Prostate gland (tissue), 2 donors: Measurements from ENCODE around the gene CTXN2. TPM values are rescaled to one million over a fixed set of nuclear protein-coding genes. Genes with fewer than 3 reads are reported as not detected.

Experiments
- DNase-seq: peaks from one replicate; pipeline ENCODE4 v3.0.0-alpha.2; 2019; ENCODE audit warnings: low spot score
- H3K27ac ChIP-seq, 2 donors: fragments of 200-600 bp; sonication (generic); 2 replicates each; pipeline ENCODE4 v1.5.1; 2017 to 2019
- H3K27me3 ChIP-seq: fragments of 200-600 bp; sonication (generic); replicated peaks from 2 replicates; pipeline ENCODE4 v1.5.1; 2019; ENCODE audit not compliant: insufficient read depth
- H3K36me3 ChIP-seq, 2 donors: fragments of 200-600 bp; sonication (generic); 1 replicate in 1 of 2; 2 replicates in 1 of 2; pipeline versions ENCODE4 v1.5.1 to v1.8.1; 2017 to 2019
- H3K4me1 ChIP-seq: fragments of 200-600 bp; sonication (generic); replicated peaks from 2 replicates; pipeline ENCODE4 v1.5.1; 2019
- H3K4me3 ChIP-seq, 2 donors: fragments of 200-600 bp; sonication (generic); 2 replicates each; pipeline ENCODE4 v1.5.1; 2017 to 2019
- H3K9me3 ChIP-seq: fragments of 200-600 bp; sonication (generic); 2 replicates; pipeline ENCODE4 v1.5.1; 2017
- CTCF ChIP-seq, 4 experiments: fragments of 200-600 bp in 2 of 4; fragments of 450-650 bp in 2 of 4; sonication (generic) in 2 of 4; IDR thresholded peaks; 1 replicate in 3 of 4; 2 replicates in 1 of 4; pipeline ENCODE4 v1.5.1; 2016 to 2019; ENCODE audit warnings: antibody characterized with exemption in 4 of 4, mild to moderate bottlenecking in 2 of 4, moderate library complexity in 2 of 4
- POLR2A ChIP-seq: fragments of 450-650 bp; IDR thresholded peaks from one replicate; pipeline ENCODE4 v1.6.1; 2016; ENCODE audit warnings: antibody characterized with exemption, mild to moderate bottlenecking
- POLR2AphosphoS5 ChIP-seq: sonication (generic); formaldehyde crosslinking; IDR thresholded peaks from one replicate; pipeline ENCODE4 v1.6.1; 2017; ENCODE audit warnings: antibody characterized with exemption
- WGBS: methylation state at CpG from one replicate; pipeline ENCODE4 v1.1.5; 2018; 5-methylcytosine and 5-hydroxymethylcytosine counted together
- intact Hi-C: fragments of 100-400 bp; cut with DNase I; formaldehyde crosslinking; loops from one replicate; pipeline ENCODE4 v1.14.2; 2022
- total RNA-seq, 2 donors: library from RNA; depleted of rRNA; stranded (reverse); fragments of >200 nt; gene quantifications; one replicate each; pipeline ENCODE4 v1.1.0, GENCODE V29; 2016

Gene CTXN2
- not detected for total RNA-seq

GRCh38 chr15:48191574-48192225 lies at the start of gene CTXN2:
CTXN2 (plus strand) TSS chr15:48191665; CDS start chr15:48201301, 9,636 bp downstream.
- no peak for TF ChIP-seq POLR2AphosphoS5
- no peak for TF ChIP-seq CTCF (IDR thresholded peaks at IDR 0.05)
- TF ChIP-seq POLR2A: no peak
- H3K36me3 ChIP-seq: no peaks in the 10 kb centered on the region
- no peak for DNase-seq
- intact Hi-C loops: no loop called here
- H3K27me3 ChIP-seq: no peaks in the 10 kb centered on the region
- no peak within 1 kb of the TSS for H3K4me3 ChIP-seq
- no peaks in the 10 kb centered on the region for H3K9me3 ChIP-seq
- no peak within 1 kb of the TSS for H3K27ac ChIP-seq
- 6% methylated on average over 31 of the region's 31 CpGs for WGBS
- H3K4me1 ChIP-seq: no peaks in the 10 kb centered on the region

- Histone ChIP-seq H3K9me3 (no peaks in the 10 kb centered on the region), H3K27me3 (no peaks in the 10 kb centered on the region), H3K36me3 (no peaks in the 10 kb centered on the region), H3K4me3 (no peak overlapping the region), H3K27ac (no peak overlapping the region), H3K4me1 (no peaks in the 10 kb centered on the region)
- WGBS: 81% methylated on average over 1 of the region's 1 CpG
- TF ChIP-seq POLR2A: no peak
- no peak for TF ChIP-seq POLR2AphosphoS5
- DNase-seq: no peak
- intact Hi-C loops: no loop called here
Observed at GRCh38 chr15:48143856-48144255, 47.6 kb upstream of the CTXN2 start.

GRCh38 chr15:48144889-48145288 lies 46.6 kb upstream of the CTXN2 start:
- intact Hi-C loops: no loop called here
- H3K27ac ChIP-seq: no peak overlapping the region
- no peaks in the 10 kb centered on the region for H3K4me1 ChIP-seq
- DNase-seq: no peak
- no peak overlapping the region for H3K4me3 ChIP-seq
- 23% methylated on average over 1 of the region's 1 CpG for WGBS
- no peaks in the 10 kb centered on the region for H3K36me3 ChIP-seq
- no peaks in the 10 kb centered on the region for H3K27me3 ChIP-seq
- no peaks in the 10 kb centered on the region for H3K9me3 ChIP-seq
- TF ChIP-seq POLR2A (no peak), POLR2AphosphoS5 (no peak), CTCF (IDR thresholded peaks at IDR 0.05) (no peak)

- no peak overlapping the region for H3K4me3 ChIP-seq
- H3K4me1 ChIP-seq: no peaks in the 10 kb centered on the region
- no peaks in the 10 kb centered on the region for H3K36me3 ChIP-seq
- no peaks in the 10 kb centered on the region for H3K27me3 ChIP-seq
- DNase-seq: no peak
- intact Hi-C loops: no loop called here
- no peaks in the 10 kb centered on the region for H3K9me3 ChIP-seq
- H3K27ac ChIP-seq: no peak overlapping the region
- TF ChIP-seq CTCF (IDR thresholded peaks at IDR 0.05) (no peak), POLR2A (no peak), POLR2AphosphoS5 (no peak)
Observed at GRCh38 chr15:48145923-48146322, 45.5 kb upstream of the CTXN2 start.

GRCh38 chr15:48147358-48147757 lies 44.1 kb upstream of the CTXN2 start:
- Histone ChIP-seq H3K36me3 (no peaks in the 10 kb centered on the region), H3K27ac (no peak overlapping the region), H3K9me3 (no peaks in the 10 kb centered on the region), H3K4me1 (no peaks in the 10 kb centered on the region), H3K4me3 (no peak overlapping the region), H3K27me3 (no peaks in the 10 kb centered on the region)
- DNase-seq: no peak
- intact Hi-C loops: no loop called here
- TF ChIP-seq POLR2AphosphoS5 (no peak), CTCF (IDR thresholded peaks at IDR 0.05) (no peak), POLR2A (no peak)
